ENCODE measurements around the gene PDPK1.

PDPK1 gene

DNA sequence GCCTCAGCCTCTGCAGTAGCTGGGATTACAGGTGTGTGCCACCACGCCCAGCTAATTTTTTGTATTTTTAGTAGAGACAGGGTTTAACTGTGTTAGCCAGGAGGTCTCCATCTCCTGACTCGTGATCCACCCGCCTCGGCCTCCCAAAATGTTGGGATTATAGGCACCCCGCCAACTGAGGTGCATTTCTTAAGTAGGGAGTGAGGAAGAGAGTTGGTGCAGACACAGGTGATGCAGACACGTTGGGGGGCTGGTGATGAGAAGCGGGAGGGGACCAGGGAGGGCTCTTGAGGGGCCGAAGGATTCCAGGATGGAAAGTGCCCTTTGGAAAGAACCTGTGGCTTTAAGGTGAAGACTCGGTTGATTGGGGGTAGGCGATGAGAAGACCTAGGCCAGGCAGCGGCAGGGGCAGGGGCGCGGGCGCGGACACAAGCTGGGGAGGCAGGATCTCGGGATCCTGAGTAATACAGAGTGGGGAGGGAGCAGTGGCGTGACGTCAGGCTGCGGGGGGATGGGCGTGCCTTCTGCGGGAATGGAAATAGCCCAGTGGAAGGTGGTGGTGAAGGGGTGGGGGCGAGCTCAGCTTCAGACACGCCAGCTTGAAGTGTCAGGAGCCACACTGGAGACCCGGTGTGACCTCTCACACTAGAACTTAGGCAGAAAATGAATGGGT is 26.6 kb upstream of the PDPK1 start:
- DNase-seq = peak; percentile 52
- TF ChIP-seq CTCF (IDR thresholded peaks at IDR 0.05; ENCODE audit: low read depth, low read length, missing control alignments) = no peak
- no peak overlapping the region for H3K4me3 ChIP-seq (ENCODE audit: low read depth, low read length)
- H3K27me3 ChIP-seq (replicated peaks) = no peaks in the 10 kb centered on the region
- H3K27ac ChIP-seq = no peak overlapping the region
- peaks cover 4% of the 10 kb centered on the region for H3K36me3 ChIP-seq (replicated peaks)
- in situ Hi-C loops (cut with HindIII; ENCODE audit: low pct_ligation_motif_present, low sequenced_read_pairs) = no loop called here

DNA sequence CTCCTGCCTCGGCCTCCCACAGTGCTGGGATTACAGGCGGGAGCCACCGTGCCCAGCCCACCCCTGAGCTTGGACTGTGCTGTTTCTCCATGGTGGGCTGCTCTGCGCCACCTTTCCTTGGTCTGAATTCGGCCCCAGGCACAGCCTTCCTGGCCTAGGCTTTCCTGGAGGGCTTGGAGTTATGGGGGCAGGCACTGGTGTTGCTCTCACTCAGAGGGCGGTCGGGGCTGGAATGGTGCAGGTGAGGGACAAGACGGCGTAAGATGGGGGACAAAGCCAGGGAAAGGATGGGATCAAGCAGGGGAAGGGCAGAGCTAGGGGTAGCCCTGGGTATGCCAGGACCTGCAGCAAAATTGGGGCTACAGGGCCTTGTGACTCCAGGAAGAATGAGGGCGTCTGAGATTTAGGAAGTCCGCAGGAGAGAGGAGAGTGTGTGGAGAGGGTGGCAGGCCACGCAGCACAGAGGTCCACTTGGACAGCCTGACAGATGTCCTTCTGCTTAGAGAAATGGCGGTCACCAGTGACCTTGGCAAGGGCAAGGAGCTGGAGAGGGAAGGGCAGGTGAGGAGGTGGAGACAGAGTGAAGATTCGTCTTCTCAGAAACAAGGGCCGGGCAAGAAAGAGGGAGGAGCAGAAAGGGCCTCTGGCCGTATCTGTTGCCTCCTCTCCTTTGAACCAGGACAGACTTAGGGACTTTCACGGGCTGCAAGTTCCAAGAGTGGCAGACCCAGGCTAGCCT is 25.7 kb upstream of the PDPK1 start:
- in situ Hi-C loops (cut with HindIII; ENCODE audit: low pct_ligation_motif_present, low sequenced_read_pairs) = no loop called here
- TF ChIP-seq CTCF (IDR thresholded peaks at IDR 0.05; ENCODE audit: low read depth, low read length, missing control alignments) = no peak
- H3K36me3 ChIP-seq (replicated peaks) = peaks cover 4% of the 10 kb centered on the region
- H3K27me3 ChIP-seq (replicated peaks) = no peaks in the 10 kb centered on the region
- no peak overlapping the region for H3K27ac ChIP-seq
- DNase-seq = no peak
- no peak overlapping the region for H3K4me3 ChIP-seq (ENCODE audit: low read depth, low read length)

- no peak overlapping the region for H3K27ac ChIP-seq
- H3K4me3 ChIP-seq (ENCODE audit: low read depth, low read length) = peak overlapping the region; percentile 88
- TF ChIP-seq CTCF (IDR thresholded peaks at IDR 0.05; ENCODE audit: low read depth, low read length, missing control alignments) = peak; percentile 24
- H3K27me3 ChIP-seq (replicated peaks) = no peaks in the 10 kb centered on the region
- in situ Hi-C loops (cut with HindIII; ENCODE audit: low pct_ligation_motif_present, low sequenced_read_pairs) = no loop called here
- peaks cover 4% of the 10 kb centered on the region for H3K36me3 ChIP-seq (replicated peaks)
- DNase-seq = no peak
These were observed 25.0 kb upstream of the PDPK1 start for GRCh38 chr16:2512735-2513404.

- no peak for TF ChIP-seq CTCF (IDR thresholded peaks at IDR 0.05; ENCODE audit: low read depth, low read length, missing control alignments)
- Histone ChIP-seq H3K36me3 (replicated peaks) (peaks cover 4% of the 10 kb centered on the region), H3K27me3 (replicated peaks) (no peaks in the 10 kb centered on the region), H3K27ac (peak within 1 kb of the TSS; percentile 83), H3K4me3 (ENCODE audit: low read depth, low read length) (peak within 1 kb of the TSS; percentile 88)
- peak; percentile 75 for DNase-seq
- in situ Hi-C loops (cut with HindIII; ENCODE audit: low pct_ligation_motif_present, low sequenced_read_pairs) = no loop called here
These were observed 24.2 kb upstream of the PDPK1 start, which contains the start of gene ATP6V0C for GRCh38 chr16:2513405-2514332. ATP6V0C (plus strand) TSS chr16:2513952; CDS start chr16:2514104, 152 bp downstream.

All from brain microvascular endothelial cell (primary cell).